A673 (cell line): Measurements from ENCODE around the gene BRD8. TPM values are rescaled to one million over a fixed set of nuclear protein-coding genes. Genes with fewer than 3 reads are reported as not detected.
A peak's percentile ranks its signal among the peaks of the same experiment; 100 is the strongest.
"Not testable (repeated sequence)": the region's sequence is repeated elsewhere in the genome, so short reads cannot be mapped to it uniquely, and the experiment has no call there.

Experiments
- BruUV-seq: library from RNA; stranded (reverse); fragments of 400-500 nt; replicated peaks from 2 replicates; lab custom pipeline; 2021; lab: Mats Ljungman, UMichigan
- CTCF ChIA-PET: fragments of 300-600 bp; sonication (Branson Sonifier 250); formaldehyde crosslinking; loops from one replicate; lab custom pipeline; 2022; ENCODE audit warnings: antibody characterized with exemption; lab: Charles Lee
- POLR2A ChIA-PET: fragments of 300-600 bp; sonication (Branson Sonifier 250); formaldehyde crosslinking; loops from one replicate; lab custom pipeline; 2022; ENCODE audit warnings: antibody characterized with exemption; ENCODE audit not compliant: low non-redundant PET; lab: Charles Lee
- DNase-seq: peaks from one replicate; pipeline ENCODE4 v3.0.0-alpha.2; 2015; ENCODE audit warnings: low spot score
- H3K27ac ChIP-seq: fragments of 200-600 bp; sonication (generic); 2 replicates; pipeline ENCODE4 v1.5.1; 2016; ENCODE audit warnings: mixed run types, low read depth, mild to moderate bottlenecking, mixed read lengths, antibody characterized with exemption, low read length; ENCODE audit not compliant: poor library complexity, severe bottlenecking
- H3K27me3 ChIP-seq: fragments of 200-600 bp; sonication (generic); replicated peaks from 2 replicates; pipeline ENCODE4 v1.6.1; 2017; ENCODE audit warnings: mixed run types, low read depth, mild to moderate bottlenecking, mixed read lengths, antibody characterized with exemption, low read length; ENCODE audit not compliant: insufficient read depth, poor library complexity
- H3K36me3 ChIP-seq: fragments of 200-600 bp; sonication (generic); 2 replicates; pipeline ENCODE4 v1.6.1; 2016; ENCODE audit warnings: mixed run types, mild to moderate bottlenecking, mixed read lengths, antibody characterized with exemption, low read length; ENCODE audit not compliant: insufficient read depth, poor library complexity, severe bottlenecking
- H3K4me1 ChIP-seq: fragments of 200-600 bp; sonication (generic); 2 replicates; pipeline ENCODE4 v1.6.1; 2017; ENCODE audit warnings: mixed run types, mild to moderate bottlenecking, mixed read lengths, antibody characterized with exemption, low read length; ENCODE audit not compliant: insufficient read depth, poor library complexity, severe bottlenecking
- H3K4me3 ChIP-seq: fragments of 200-600 bp; sonication (generic); 2 replicates; pipeline ENCODE4 v1.5.1; 2016; ENCODE audit warnings: low read depth, mixed run types, mild to moderate bottlenecking, mixed read lengths, low read length; ENCODE audit not compliant: poor library complexity, severe bottlenecking
- H3K9me3 ChIP-seq: fragments of 200-600 bp; sonication (generic); 2 replicates; pipeline ENCODE4 v1.6.1; 2016; ENCODE audit warnings: mixed run types, low read depth, mild to moderate bottlenecking, mixed read lengths, antibody characterized with exemption, low read length; ENCODE audit not compliant: poor library complexity, severe bottlenecking
- EZH2 ChIP-seq: fragments of 200-600 bp; sonication (generic); IDR thresholded peaks from 2 replicates; pipeline ENCODE4 v1.6.1; 2017; ENCODE audit warnings: borderline replicate concordance, low read depth, mild to moderate bottlenecking, mixed read lengths, antibody characterized with exemption, low read length; ENCODE audit not compliant: poor library complexity, severe bottlenecking
- intact Hi-C: fragments of 100-400 bp; cut with micrococcal nuclease; formaldehyde crosslinking; loops from one replicate; pipeline ENCODE4 v1.10.0; 2022; ENCODE audit not compliant: unreplicated experiment
- total RNA-seq: library from RNA; stranded (reverse); gene quantifications from 2 replicates; pipeline ENCODE4 v1.2.3, GENCODE V29; 2021
- TF ChIP-seq, protein P1 (sequence below): fragments of 300-800, 200-600 bp; sonication (generic); conservative IDR thresholded peaks from 2 replicates; pipeline ENCODE4 v1.5.1; 2017; ENCODE audit warnings: low read depth, mild to moderate bottlenecking, antibody characterized with exemption, low read length, moderate library complexity, mixed read lengths

The BRD8 gene
- total RNA-seq, 1 experiment from 2014 or later = 86.7 TPM

DNA sequence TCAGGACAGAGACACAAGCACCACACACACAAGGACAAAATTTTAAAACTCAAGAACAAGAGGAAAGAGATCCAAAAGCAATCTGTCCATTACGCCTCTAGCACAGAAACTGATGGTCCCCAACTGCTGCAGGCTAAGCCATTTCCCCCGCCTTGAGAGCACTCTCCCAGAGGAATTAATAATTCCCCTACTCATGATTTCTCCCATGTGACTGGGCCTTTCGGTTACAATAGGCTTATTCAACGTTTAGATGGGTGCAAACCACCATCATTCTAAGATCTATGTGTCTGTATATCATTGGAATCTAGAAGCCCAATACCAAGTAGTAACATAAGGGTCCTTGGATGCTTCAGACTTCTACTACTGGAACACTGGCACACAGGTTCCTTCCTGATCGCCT, 18.8 kb downstream of the BRD8 start:
- no peak overlapping the region for H3K4me3 ChIP-seq
- no peak overlapping the region for H3K27ac ChIP-seq
- CTCF ChIA-PET = no interaction called here
- no peak for TF ChIP-seq EZH2
- TF ChIP-seq, protein P1, sequence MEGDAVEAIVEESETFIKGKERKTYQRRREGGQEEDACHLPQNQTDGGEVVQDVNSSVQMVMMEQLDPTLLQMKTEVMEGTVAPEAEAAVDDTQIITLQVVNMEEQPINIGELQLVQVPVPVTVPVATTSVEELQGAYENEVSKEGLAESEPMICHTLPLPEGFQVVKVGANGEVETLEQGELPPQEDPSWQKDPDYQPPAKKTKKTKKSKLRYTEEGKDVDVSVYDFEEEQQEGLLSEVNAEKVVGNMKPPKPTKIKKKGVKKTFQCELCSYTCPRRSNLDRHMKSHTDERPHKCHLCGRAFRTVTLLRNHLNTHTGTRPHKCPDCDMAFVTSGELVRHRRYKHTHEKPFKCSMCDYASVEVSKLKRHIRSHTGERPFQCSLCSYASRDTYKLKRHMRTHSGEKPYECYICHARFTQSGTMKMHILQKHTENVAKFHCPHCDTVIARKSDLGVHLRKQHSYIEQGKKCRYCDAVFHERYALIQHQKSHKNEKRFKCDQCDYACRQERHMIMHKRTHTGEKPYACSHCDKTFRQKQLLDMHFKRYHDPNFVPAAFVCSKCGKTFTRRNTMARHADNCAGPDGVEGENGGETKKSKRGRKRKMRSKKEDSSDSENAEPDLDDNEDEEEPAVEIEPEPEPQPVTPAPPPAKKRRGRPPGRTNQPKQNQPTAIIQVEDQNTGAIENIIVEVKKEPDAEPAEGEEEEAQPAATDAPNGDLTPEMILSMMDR = no peak
- no peaks in the 10 kb centered on the region for H3K9me3 ChIP-seq
- H3K4me1 ChIP-seq = no peaks in the 10 kb centered on the region
- BruUV-seq = no TSS peak
- POLR2A ChIA-PET = no interaction called here
- no peak for DNase-seq
- intact Hi-C loops = no loop called here
- H3K27me3 ChIP-seq = no peaks in the 10 kb centered on the region
- peaks cover 82% of the 10 kb centered on the region for H3K36me3 ChIP-seq

DNA sequence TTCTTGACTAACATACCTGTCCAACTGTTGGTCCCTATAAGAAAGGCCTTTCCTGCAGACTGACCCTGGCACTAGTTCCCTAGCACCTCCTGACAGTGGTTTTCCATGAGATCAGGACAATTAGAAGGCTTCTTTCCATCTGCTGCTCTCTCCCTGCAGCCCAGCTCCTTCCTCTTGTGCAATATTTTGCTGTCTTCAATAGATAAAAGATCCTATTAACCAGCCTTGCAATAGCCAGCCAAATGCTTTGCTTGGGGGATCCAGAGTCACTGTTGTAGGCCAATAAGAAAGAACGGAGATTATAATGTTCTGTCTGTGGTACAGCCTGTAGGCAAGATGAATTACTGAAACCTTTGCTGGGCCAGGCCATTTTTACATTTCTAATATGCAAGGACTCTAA, 20.8 kb downstream of the BRD8 start:
- peaks cover 62% of the 10 kb centered on the region for H3K36me3 ChIP-seq
- DNase-seq = no peak
- H3K9me3 ChIP-seq = no peaks in the 10 kb centered on the region
- no TSS peak for BruUV-seq
- H3K4me3 ChIP-seq = no peak overlapping the region
- no peaks in the 10 kb centered on the region for H3K27me3 ChIP-seq
- no peak overlapping the region for H3K27ac ChIP-seq
- TF ChIP-seq EZH2 = no peak
- TF ChIP-seq, protein P1 = no peak
- CTCF ChIA-PET = no interaction called here
- intact Hi-C loops = no loop called here
- no peaks in the 10 kb centered on the region for H3K4me1 ChIP-seq
- POLR2A ChIA-PET = no interaction called here

DNA sequence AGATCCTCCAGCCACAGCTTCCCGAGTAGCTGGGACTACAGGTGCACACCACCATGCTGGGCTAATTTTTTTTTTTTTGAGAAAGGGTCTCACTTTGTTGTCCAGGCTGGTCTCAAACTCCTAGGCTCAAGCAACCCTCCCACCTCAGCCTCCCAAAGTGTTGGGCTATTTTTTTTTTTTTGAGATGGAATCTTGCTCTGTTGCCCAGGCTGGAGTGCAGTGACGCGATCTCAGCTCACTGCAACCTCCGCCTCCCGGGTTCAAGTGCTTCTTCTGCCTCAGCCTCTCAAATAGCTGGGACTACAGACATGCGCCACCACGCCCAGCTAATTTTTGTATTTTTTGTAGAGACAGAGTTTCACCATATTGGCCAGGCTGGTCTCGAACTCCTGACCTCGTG, 22.5 kb downstream of the BRD8 start:
- POLR2A ChIA-PET, H3K4me1 ChIP-seq, H3K4me3 ChIP-seq, DNase-seq, H3K9me3 ChIP-seq, BruUV-seq, H3K27ac ChIP-seq, CTCF ChIA-PET, H3K27me3 ChIP-seq, intact Hi-C loops: not testable (repeated sequence)
- H3K36me3 ChIP-seq = peaks cover 45% of the 10 kb centered on the region

DNA sequence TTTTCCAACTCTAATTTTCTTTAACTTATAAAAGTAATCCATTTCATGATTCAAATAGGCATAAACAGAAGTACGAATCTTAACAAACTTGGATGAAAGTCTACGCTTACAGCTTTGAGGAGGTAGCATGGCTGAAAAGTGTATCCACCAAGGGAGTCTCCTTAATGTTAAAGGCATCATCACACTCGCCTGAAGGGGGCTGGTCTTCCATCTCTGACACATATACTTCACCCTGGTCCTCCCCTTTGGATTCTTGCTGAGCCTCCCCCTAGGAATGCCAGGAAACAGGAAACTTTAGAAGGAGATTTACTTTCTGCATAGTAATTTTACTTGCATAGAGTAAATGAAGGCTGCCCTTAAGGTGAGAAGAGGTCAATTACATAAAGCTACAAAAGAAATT, 28.9 kb downstream of the BRD8 start:
- no TSS peak for BruUV-seq
- intact Hi-C loops = no loop called here
- Histone ChIP-seq H3K27ac (no peak overlapping the region), H3K4me1 (no peaks in the 10 kb centered on the region), H3K4me3 (no peak overlapping the region), H3K9me3 (no peaks in the 10 kb centered on the region), H3K27me3 (no peaks in the 10 kb centered on the region), H3K36me3 (no peaks in the 10 kb centered on the region)
- CTCF ChIA-PET = no interaction called here
- POLR2A ChIA-PET = no interaction called here
- TF ChIP-seq, protein P1 = no peak
- TF ChIP-seq EZH2 = no peak
- peak; percentile 15 for DNase-seq
